GM21737 (cell line): ENCODE measurements around the gene PIK3CA.
"Not testable (repeated sequence)": the region's sequence is repeated elsewhere in the genome, so short reads cannot be mapped to it uniquely, and the experiment has no call there.

Source experiments
- ATAC-seq: cut with Tn5 transposase; IDR thresholded peaks from one replicate; pipeline ENCODE4 v1.9.1; 2021; ENCODE audit warnings: mild to moderate bottlenecking, moderate library complexity; ENCODE audit not compliant: unreplicated experiment

The PIK3CA gene

DNA sequence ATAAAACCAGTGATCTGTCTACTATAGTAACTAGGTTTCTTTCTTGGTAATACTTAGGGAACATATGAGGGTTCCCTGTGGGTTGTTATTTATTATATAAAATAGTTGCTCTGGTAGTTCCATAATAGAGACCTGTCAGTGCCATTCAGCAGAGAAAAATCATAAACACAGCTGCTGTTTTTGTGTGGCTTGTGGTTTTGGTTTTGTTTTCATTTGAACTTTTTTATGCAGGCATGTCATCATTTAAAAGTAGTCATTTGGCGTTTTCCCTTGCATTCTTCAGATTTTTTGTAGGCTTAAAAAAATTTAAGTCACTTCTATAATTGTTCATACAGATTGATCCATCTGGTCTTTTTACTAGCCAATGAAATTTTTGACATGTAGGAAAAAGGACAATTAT, 47.9 kb downstream of the PIK3CA start:
- peak; percentile 88 for ATAC-seq

DNA sequence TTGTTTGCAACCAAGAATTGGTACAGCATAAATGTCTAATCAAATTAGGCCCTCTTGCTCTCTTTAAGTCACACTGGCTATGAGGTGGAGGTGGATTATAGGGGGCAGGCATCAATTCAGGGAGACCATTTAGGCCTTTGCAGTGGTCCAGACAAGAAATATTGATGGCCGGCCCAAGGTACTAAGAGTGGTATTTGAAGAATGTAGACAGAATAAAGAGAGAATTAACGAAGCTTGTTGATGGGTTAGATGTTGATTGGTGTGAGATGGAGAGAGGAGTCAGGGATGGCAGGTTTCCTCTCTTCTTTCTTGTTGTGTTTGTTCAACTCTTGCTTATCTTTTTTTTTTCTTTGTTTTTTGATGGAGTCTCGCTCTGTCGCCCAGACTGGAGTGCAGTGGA, 48.5 kb downstream of the PIK3CA start:
- ATAC-seq = no peak

DNA sequence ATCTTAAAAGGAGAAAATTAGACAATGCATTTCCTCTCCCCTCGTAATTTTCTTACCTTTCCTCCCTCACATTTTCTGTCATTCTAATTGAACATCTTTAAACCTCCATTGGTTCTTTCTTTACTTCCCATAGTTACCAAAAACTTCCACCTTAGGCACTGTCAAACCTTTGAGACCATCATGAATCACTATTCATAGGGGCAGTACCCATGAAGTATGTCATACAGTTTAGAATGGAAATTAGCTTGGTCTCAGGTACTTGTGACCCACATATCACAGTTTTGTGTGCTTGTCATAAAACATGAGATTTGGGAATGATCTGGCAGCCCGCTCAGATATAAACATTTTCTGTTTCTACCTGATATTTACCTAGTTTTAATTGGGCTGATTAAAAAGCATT, 52.6 kb downstream of the PIK3CA start:
- ATAC-seq = no peak

DNA sequence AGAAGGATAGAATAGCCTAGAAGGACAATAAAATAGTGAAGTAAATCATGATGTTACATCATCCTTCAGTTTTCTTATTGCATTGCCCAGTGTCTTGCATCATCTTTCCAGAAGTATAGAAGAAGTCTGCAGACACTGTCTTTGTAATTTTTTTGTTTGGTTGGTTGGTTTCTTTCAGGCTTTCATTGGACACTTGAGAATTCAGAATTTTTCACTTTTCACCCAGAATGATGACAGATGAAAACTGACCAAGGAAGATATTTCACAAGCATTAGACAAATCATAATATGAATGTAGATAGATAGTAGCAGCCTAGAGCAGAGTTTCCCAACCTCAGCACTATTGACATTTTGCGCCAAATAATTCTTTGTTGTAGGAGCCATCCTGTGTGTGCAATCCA, 67.4 kb downstream of the PIK3CA start:
- not testable (repeated sequence) for ATAC-seq

DNA sequence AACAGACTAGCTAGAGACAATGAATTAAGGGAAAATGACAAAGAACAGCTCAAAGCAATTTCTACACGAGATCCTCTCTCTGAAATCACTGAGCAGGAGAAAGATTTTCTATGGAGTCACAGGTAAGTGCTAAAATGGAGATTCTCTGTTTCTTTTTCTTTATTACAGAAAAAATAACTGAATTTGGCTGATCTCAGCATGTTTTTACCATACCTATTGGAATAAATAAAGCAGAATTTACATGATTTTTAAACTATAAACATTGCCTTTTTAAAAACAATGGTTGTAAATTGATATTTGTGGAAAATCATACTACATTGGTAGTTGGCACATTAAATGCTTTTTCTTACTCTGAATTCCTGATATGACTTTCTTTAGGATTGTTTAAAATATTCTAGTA, 70.1 kb downstream of the PIK3CA start:
- not testable (repeated sequence) for ATAC-seq

DNA sequence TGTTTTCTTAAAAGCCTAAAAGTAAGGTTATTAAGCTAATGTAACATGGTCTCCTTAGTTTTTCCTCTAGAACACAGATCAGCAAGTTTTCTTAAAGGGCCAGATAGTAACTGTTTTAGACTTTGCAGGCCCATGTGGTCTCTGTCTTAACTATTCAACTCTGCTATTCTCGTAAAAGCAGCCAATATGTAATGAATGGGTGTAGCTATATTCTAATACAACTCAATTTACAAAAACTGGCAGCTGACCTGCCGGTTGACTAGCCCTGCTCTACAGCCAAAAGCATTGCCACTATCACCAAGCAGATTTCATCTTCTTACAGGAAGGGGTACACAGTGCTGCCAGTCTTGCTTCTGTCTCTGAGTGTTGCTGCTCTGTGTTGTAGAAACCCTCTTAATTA, 75.4 kb downstream of the PIK3CA start:
- ATAC-seq = no peak

DNA sequence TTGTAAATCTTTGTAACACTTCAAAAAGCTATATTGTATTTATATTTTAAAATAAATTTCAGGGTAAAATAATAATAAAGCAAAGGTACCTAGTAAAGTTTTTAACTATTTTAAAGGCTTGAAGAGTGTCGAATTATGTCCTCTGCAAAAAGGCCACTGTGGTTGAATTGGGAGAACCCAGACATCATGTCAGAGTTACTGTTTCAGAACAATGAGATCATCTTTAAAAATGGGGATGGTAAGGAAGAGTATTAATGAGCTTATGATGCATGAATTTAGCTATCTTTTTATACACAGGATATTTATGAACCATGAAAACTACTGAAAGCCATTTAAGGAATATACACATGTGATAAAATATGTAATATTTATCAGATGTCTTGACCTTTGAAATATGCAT, 76.4 kb downstream of the PIK3CA start:
- no peak for ATAC-seq

DNA sequence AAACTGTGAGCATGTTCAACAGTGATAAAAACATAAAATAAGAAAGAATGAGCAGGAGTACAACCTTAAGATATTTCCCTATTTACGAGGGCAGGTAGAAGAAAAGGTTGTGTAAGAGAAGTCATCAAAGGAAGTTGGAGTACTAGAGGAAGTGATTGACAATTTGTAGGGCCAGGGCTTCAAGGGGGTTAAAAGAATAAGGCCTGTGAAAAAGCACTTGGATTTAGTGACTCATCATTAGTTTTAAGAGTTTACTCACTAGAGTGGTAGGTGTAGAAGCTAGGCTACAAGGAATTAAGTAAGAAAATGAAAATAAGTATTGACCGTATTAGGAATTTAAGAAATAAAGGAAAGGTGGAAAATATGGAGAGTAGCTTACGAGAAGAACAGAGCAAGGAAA, 79.2 kb downstream of the PIK3CA start:
- no peak for ATAC-seq

DNA sequence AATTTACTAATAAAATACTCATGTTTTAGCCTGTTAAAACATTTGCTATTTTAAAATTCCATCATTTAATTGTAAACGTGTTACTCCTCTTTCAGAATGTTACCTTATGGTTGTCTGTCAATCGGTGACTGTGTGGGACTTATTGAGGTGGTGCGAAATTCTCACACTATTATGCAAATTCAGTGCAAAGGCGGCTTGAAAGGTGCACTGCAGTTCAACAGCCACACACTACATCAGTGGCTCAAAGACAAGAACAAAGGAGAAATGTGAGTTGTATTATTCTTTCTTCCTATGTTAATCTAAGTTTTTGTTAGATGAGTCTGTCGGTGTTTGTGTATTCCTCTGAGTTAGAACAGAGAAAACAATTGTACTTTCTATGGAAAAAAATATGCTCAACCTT, 81.0 kb downstream of the PIK3CA start:
- ATAC-seq = no peak

DNA sequence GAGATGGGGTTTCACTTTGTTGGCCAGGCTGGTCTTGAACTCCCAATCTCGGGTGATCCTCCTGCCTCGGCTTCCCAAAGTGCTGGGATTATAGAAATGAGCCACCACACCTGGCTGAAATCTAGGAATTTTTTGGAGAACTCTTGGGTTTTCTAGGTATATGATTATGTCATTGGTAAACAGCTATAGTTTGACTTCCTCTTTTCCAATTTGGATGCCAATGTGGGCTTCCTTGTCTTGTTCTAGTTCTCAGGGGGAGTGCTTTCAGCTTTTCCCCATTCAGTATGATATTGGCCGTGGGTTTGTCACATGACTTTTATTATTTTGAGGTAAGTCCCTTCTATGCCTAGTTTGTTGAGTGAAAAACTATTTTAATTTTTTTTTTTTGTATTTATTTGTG, 84.9 kb downstream of the PIK3CA start:
- ATAC-seq = no peak

DNA sequence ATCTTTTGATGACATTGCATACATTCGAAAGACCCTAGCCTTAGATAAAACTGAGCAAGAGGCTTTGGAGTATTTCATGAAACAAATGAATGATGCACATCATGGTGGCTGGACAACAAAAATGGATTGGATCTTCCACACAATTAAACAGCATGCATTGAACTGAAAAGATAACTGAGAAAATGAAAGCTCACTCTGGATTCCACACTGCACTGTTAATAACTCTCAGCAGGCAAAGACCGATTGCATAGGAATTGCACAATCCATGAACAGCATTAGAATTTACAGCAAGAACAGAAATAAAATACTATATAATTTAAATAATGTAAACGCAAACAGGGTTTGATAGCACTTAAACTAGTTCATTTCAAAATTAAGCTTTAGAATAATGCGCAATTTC, 86.0 kb downstream of the PIK3CA start:
- no peak for ATAC-seq

DNA sequence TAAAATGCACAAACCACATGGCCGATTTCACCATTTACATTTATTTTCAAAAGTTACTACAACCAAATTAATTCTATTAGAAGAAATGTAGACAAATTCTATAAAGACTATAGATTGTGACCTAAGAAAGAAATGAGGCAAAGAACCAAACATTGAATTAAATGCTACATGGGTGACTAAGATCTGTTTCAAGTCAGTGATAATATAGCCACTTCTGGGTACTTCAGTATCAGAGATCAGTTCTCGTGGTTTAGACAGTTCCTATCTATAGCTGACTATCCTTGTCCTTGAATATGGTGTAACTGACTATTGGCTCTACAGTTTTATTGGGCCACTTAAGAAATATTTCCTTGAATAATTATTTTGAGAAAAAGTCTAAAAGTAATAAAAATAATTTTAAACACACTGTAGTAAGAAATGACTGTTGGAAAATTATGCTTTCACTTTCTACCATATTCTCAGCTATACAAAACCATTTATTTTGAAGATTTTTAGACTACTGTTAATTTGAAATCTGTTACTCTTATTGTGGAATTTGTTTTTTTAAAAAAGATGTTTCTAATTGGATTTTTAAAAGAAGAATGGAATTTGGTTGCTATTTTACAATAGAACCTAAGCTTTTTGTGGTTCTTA, 88.6 kb downstream of the PIK3CA start:
- ATAC-seq = no peak

DNA sequence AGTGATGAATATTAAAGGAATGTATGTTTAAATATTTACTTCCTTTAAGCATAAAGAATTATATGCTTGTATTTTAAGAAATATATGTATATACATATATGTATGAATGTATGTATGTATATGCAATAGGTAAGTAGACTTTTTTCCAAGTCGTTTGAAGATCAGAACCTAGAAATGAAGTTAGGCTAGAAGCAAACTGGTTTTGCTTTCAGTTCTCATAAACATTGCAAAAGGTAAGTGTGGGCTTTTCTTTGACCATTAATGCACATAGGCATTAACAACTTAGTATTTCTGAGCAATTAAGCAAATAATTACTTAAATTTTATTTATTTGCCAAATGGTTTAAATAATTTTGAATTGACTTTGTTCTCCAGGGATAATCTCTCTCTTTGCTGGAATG, 92.1 kb downstream of the PIK3CA start:
- ATAC-seq = not testable (repeated sequence)

DNA sequence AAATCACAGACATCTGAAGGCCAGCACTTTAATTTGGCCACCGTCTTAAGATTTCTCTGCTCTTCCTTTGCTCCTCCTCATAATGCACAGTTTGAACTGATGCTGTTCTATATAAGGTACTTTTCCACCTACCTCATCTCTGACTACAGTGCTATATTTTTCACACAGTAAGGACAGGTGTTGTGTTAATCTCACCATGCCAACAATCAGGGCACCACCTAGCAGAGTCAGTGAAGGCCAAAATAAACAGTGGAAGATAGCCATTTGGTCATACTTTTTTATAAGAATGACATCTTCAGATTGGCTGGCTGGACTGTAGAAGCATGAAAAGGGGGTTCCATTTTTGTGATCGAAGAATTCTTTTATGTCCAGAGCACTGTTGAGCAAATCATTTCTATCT, 94.7 kb downstream of the PIK3CA start:
- ATAC-seq = not testable (repeated sequence)

DNA sequence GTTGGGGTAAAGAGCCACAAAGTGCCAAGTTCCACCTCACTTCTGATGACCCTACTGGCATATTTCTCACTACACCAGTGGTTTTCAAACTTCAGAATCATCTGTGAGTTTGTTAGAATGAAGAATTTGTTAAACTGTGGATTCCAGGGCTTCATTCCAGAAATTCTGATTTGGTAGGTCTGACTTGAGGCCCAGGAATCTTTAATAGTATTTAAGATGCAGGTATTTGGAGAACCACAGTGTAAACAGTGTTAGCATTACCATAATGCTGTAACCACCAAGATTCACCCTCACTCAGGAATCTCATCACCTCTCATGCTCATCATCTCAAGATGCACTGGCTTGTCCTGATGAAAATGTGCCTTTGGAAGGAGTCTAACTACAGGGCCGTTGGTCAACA, 96.7 kb downstream of the PIK3CA start:
- no peak for ATAC-seq

DNA sequence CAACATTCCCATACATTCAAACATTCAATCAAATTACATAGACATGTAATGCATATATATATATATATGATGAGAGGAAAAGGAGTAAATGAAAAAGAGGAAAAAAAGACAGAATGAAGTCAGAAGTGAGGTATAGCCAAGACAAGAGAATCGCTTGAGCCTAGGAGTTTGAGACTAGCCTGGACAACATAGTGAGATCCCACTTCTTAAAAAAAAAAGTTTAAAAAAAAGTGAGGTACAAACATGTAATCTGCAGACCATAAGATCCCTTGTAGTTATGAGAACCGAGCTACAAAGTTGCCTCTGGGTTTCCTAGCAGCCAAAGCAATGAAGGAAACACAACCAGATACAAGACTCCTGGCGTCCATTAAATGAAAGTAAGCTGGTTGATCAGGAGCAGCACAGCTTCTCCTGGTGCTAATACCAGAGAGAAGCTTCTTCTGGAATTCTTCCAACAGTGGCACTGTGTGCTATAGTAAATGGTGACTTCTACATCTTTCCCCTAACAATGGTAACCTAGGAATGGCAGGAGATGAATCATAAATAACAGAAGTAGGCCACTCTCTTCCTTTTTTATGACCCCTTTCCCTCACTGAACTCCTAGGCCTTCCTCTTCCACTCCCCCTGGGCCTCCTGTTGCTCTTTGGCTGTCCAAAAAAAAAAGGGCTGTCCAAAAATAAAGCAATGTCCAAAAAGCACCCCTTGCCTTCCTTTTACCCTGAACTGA, 99.3 kb downstream of the PIK3CA start:
- no peak for ATAC-seq

DNA sequence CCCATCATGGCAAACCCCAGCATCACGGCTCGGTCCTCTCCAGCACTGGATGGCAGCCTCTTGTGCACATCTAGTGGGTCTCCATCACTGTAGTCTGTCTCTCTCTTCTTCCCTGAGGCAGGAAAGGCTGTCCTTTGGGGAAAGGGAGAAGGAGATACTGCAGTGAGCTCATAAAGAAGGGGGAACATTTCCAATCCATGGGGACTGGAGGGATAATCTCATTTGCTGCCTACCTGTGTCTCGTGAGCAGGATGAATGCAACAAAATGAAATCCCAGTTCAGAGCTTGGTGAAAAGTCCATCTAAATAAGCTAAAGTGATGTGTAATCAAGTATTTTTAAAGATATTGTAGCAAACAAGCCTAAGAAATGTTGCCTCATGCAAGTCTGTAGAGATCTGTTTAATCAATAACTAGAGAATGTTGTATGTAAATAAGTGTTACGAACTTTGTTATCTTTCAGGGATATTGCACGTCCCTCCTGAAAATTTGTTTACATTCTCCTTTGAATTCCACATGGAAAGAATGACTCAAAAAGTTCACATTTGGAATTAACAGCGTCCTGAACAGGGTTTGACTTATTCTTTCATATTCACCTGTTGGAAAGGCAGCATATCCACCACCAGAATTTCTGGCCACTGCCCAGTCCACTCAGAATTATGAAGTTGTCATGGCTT, 102.8 kb downstream of the PIK3CA start, which contains the start of gene KCNMB3:
Gene KCNMB3 (minus strand): TSS at position 312 of the 674 bp plus-strand sequence. CDS start 124 bp downstream, at position 188.
- no peak for ATAC-seq

DNA sequence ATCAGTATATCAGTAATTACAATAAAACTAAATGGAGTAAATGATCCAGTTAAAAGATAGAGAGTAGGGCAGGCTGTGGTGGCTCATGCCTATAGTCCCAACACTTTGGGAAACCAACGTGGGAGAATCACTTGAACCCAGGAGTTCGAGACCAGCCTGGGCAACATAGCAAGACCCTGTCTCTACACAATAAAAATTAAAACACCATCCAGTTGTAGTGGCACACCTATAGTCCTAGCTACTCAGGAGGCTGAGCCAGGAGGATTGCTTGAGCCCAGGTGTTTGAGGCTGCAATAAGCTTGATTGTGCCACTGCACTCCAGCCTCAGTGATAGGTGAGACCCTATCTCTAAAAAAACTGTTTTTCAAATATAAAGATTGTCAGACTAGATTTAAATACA, 108.7 kb downstream of the PIK3CA start:
- no peak for ATAC-seq

DNA sequence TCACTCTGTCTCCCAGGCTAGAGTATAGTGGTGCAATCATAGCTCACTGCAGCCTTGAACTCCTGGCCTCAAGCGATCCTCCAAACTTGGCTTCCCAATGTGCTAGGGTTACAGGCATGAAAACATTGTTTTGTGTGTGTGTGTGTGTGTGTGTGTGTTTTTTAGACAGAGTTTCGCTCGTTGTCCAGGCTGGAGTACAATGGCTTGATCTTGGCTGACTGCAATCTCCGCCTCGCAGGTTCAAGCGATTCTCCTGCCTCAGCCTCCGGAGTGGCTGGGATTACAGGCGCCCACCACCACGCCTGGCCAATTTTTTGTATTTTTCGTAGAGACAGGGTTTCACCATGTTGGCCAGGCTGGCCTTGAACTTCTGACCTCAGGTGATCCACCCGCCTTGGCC, 109.6 kb downstream of the PIK3CA start:
- not testable (repeated sequence) for ATAC-seq

DNA sequence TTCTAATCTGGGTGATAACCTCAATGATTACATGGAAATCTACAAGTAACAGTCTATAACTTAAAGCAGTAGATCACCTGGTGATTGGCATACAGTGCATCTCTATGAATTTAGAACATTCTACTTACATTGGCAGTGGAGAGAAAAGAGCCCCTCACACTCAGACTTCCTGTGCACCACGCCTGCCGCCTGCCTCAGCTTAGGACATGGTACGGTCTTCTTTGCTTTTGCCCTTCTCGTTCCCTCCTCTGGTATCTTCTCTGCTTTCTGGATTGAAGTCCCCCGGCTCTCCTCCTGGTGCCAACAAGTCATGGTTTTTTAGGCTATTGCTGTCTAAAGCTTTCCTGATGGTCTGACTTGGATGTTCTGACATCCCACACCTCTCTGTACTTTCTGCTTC, 110.7 kb downstream of the PIK3CA start:
- no peak for ATAC-seq

DNA sequence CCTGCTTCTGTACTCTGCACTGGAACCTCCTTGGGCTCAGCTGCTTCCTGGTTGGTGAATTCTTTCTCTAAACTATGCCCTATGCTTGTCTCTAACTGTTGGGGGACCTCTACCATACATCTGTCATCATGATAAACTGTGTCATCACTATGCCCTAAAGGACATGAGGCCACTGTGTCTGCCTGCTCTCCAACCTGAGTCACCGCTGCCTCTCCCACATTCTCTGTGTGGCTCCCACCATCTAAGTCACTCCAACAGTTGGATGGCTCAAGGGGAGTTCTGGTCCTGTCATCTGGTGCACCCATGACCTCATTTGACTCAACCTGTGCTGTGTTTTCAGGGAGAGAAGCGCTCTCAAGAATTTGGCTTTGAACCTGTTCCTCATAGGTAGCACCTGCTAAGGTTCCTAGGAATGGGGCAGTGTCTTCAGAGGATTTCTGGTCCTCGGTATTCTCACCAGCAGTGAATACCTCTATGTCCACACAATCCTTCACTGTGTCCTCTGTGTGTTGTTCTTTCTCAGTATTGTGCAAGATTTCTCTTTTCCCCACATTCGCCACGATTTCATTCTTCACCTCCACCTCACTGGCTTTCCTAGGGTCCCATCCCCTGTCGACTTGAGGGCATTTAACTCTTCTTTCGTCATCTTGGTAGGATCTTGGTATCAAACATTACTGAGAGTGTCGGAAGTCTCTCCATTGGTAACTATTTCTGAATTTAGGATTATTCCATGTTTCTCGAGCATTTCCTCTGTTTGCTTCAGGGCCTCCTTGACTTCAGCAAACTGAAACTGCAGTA, 112.0 kb downstream of the PIK3CA start:
- not testable (repeated sequence) for ATAC-seq
